Kidney (tissue), 14 donors: ENCODE measurements around the gene STIM1. TPM values are rescaled to one million over a fixed set of nuclear protein-coding genes. Genes with fewer than 3 reads are reported as not detected.
"Not testable (repeated sequence)": the region's sequence is repeated elsewhere in the genome, so short reads cannot be mapped to it uniquely, and the experiment has no call there.

Source experiments
- DNase-seq, 5 donors: peaks; one replicate each; pipeline ENCODE4 v3.0.0-alpha.2; 2013 to 2020
- FAIRE-seq: peaks from 2 replicates; lab custom pipeline; 2012; peaks lifted over from hg19 to GRCh38; lab: Jason Lieb, UNC
- H3K27ac ChIP-seq, 2 donors: one replicate each; pipeline ENCODE4 v1.7.0; 2013; ENCODE audit warnings: low read depth in 2 of 2, low read length in 2 of 2, inconsistent platforms in 1 of 2
- H3K27me3 ChIP-seq: one replicate; pipeline ENCODE4 v1.7.1; 2013; ENCODE audit warnings: low read length, inconsistent platforms; ENCODE audit not compliant: control insufficient read depth, insufficient read depth
- H3K36me3 ChIP-seq, 3 donors: one replicate each; pipeline versions ENCODE4 v1.7.0 to v1.7.1; 2013; ENCODE audit warnings: low read length in 3 of 3, control low read depth in 1 of 3, inconsistent platforms in 1 of 3; ENCODE audit not compliant: insufficient read depth in 3 of 3, control insufficient read depth in 2 of 3
- H3K4me1 ChIP-seq, 3 donors: one replicate each; pipeline versions ENCODE4 v1.7.0 to v1.7.1; 2013; ENCODE audit warnings: low read length in 3 of 3, inconsistent platforms in 1 of 3, low read depth in 1 of 3; ENCODE audit not compliant: control insufficient read depth in 2 of 3, insufficient read depth in 2 of 3
- H3K4me3 ChIP-seq, 3 donors: one replicate each; pipeline versions ENCODE4 v1.7.0 to v1.8.1; 2013; ENCODE audit warnings: low read length in 3 of 3, control low read depth in 1 of 3, inconsistent platforms in 1 of 3
- H3K9ac ChIP-seq, 3 donors: one replicate each; pipeline versions ENCODE4 v1.7.0 to v1.7.1; 2013; ENCODE audit warnings: low read length in 3 of 3, control low read depth in 1 of 3, inconsistent platforms in 1 of 3
- H3K9me3 ChIP-seq, 3 donors: one replicate each; pipeline versions ENCODE4 v1.7.0 to v1.7.1; 2013; ENCODE audit warnings: low read length in 3 of 3, control low read depth in 1 of 3, inconsistent platforms in 1 of 3; ENCODE audit not compliant: control insufficient read depth in 2 of 3, insufficient read depth in 1 of 3
- CTCF ChIP-seq: IDR thresholded peaks from 3 replicates; pipeline ENCODE4 v1.5.1; 2012; ENCODE audit warnings: mild to moderate bottlenecking, moderate library complexity, borderline replicate concordance; ENCODE audit not compliant: insufficient read depth; ENCODE audit errors: extremely low read depth
- intact Hi-C: fragments of 100-400 bp; cut with DNase I; formaldehyde crosslinking; loops from one replicate; pipeline ENCODE4 v1.11.1; 2022
- polyA plus RNA-seq: library from polyadenylated mRNA; stranded (reverse); fragments of 350-450 nt; fragmentation: Illumina TruSeq; extraction: RNeasy Lipid Tissue Mini Kit (QIAGEN cat#74804); gene quantifications from one replicate; pipeline ENCODE4 v1.2.3, GENCODE V29; 2014; ENCODE audit warnings: low read depth, low replicate concordance; ENCODE audit not compliant: insufficient read depth
- total RNA-seq: library from RNA; stranded (reverse); fragmentation: NEBNext Ultra II Directional; extraction: Animal tissue kit (Norgen Biotek cat#: 25700); gene quantifications from one replicate; pipeline ENCODE4 v1.2.1, GENCODE V29; 2021
- donor health status: control.
- donor health status: control.
- donor health status: control.
- donor health status: control.
- donor health status: control.
- donor health status: DM: yes; HTN: yes; CAD: no.
- donor health status: Normal renal cell carcinoma (clear cell type).

STIM1 gene
- total and polyA plus RNA-seq, 2 donors from 2014 or later, result 15.7 to 68.0 TPM

GRCh38 chr11:3860375-3860774, 4.9 kb downstream of the STIM1 start:
- H3K4me1 ChIP-seq, result peaks cover 0 to 23% (median 17%) of the 10 kb centered on the region in 3 donors
- no peak overlapping the region for H3K4me3 ChIP-seq
- no peaks in the 10 kb centered on the region for H3K36me3 ChIP-seq
- H3K9ac ChIP-seq, result no peak overlapping the region
- DNase-seq (no peak), FAIRE-seq (no peak)
- no peak for TF ChIP-seq CTCF
- intact Hi-C loops, result no loop called here
- H3K27ac ChIP-seq, result no peak overlapping the region
- no peaks in the 10 kb centered on the region for H3K27me3 ChIP-seq
- no peaks in the 10 kb centered on the region for H3K9me3 ChIP-seq

GRCh38 chr11:3860898-3861393, 5.5 kb downstream of the STIM1 start:
- H3K27ac ChIP-seq, FAIRE-seq, H3K9ac ChIP-seq, H3K9me3 ChIP-seq, H3K27me3 ChIP-seq, H3K4me3 ChIP-seq, intact Hi-C loops, DNase-seq, H3K36me3 ChIP-seq: not testable (repeated sequence)
- H3K4me1 ChIP-seq, result peaks cover 0 to 27% (median 21%) of the 10 kb centered on the region in 3 donors

GRCh38 chr11:3861683-3862082, 6.2 kb downstream of the STIM1 start:
- Histone ChIP-seq H3K27me3 (no peaks in the 10 kb centered on the region), H3K4me3 (no peak overlapping the region), H3K4me1 (peaks cover 0 to 24% (median 23%) of the 10 kb centered on the region in 3 donors), H3K9me3 (no peaks in the 10 kb centered on the region), H3K9ac (no peak overlapping the region), H3K36me3 (no peaks in the 10 kb centered on the region), H3K27ac (no peak overlapping the region)
- FAIRE-seq (no peak), DNase-seq (no peak)
- intact Hi-C loops, result no loop called here
- TF ChIP-seq CTCF, result no peak

- peak in 3 of 5 donors; percentile 30 to 71 (median 51) for DNase-seq
- H3K9me3 ChIP-seq, result no peaks in the 10 kb centered on the region
- H3K27ac ChIP-seq, result peak overlapping the region in 1 of 2 donors; percentile 51
- H3K27me3 ChIP-seq, result no peaks in the 10 kb centered on the region
- FAIRE-seq, result no peak
- H3K36me3 ChIP-seq, result no peaks in the 10 kb centered on the region
- H3K4me3 ChIP-seq, result no peak overlapping the region
- no peak overlapping the region for H3K9ac ChIP-seq
- intact Hi-C loops, result no loop called here
- H3K4me1 ChIP-seq, result peaks cover 0 to 16% (median 15%) of the 10 kb centered on the region in 3 donors
- TF ChIP-seq CTCF, result no peak
These were observed 10.1 kb downstream of the STIM1 start for GRCh38 chr11:3865388-3866193.
